SK-N-SH (cell line): ENCODE results near the gene TNFRSF12A. TPM values are rescaled to one million over a fixed set of nuclear protein-coding genes. Genes with fewer than 3 reads are reported as not detected.

Source experiments
- CTCF ChIA-PET: fragments of 300-600, 350-600 bp; formaldehyde crosslinking; extraction: SDS; loops from one replicate; lab custom pipeline; 2021; lab: Yijun Ruan, JAX
- POLR2A ChIA-PET: fragments of 350-600 bp; sonication (Branson Sonifier 250); formaldehyde crosslinking; extraction: SDS; loops from one replicate; lab custom pipeline; 2020; ENCODE audit warnings: antibody characterized with exemption, inconsistent platforms; lab: Yijun Ruan, JAX
- DNase-seq: peaks from one replicate; pipeline ENCODE4 v3.0.0; 2012
- H2AFZ ChIP-seq: fragments of 200-600 bp; sonication (generic); 2 replicates; pipeline ENCODE4 v1.8.1; 2016; ENCODE audit warnings: antibody characterized with exemption, mild to moderate bottlenecking, low read depth
- H3F3A ChIP-seq: fragments of 200-600 bp; sonication (generic); replicated peaks from 2 replicates; pipeline ENCODE3; 2016; ENCODE audit warnings: antibody characterized with exemption, mild to moderate bottlenecking; ENCODE audit not compliant: insufficient read depth
- H3K27ac ChIP-seq, 2 experiments: fragments of 200-500 bp in 1 of 2; fragments of 200-600 bp in 1 of 2; sonication (Bioruptor generic) in 1 of 2; sonication (generic), shearing (Covaris generic) in 1 of 2; 2 replicates each; pipeline versions ENCODE4 v1.5.1 to v1.6.1; 2014 to 2016; ENCODE audit warnings: low read depth in 2 of 2, inconsistent platforms in 1 of 2, low read length in 1 of 2, mild to moderate bottlenecking in 1 of 2, mixed read lengths in 1 of 2
- H3K27me3 ChIP-seq: fragments of 200-600 bp; sonication (generic), shearing (Covaris generic); 2 replicates; pipeline ENCODE4 v1.6.1; 2016; ENCODE audit warnings: mixed run types; ENCODE audit not compliant: insufficient read depth
- H3K36me3 ChIP-seq, 2 experiments: fragments of 200-500 bp in 1 of 2; fragments of 200-600 bp in 1 of 2; sonication (Bioruptor generic) in 1 of 2; sonication (generic) in 1 of 2; replicated peaks in 1 of 2; 2 replicates each; pipeline versions ENCODE3 to v1.5.1; 2014 to 2016; ENCODE audit warnings: low read length in 1 of 2, mild to moderate bottlenecking in 1 of 2; ENCODE audit not compliant: insufficient read depth in 2 of 2, control insufficient read depth in 1 of 2
- H3K4me1 ChIP-seq, 2 experiments: fragments of 200-500 bp in 1 of 2; fragments of 200-600 bp in 1 of 2; sonication (Bioruptor generic) in 1 of 2; sonication (generic), shearing (Covaris generic) in 1 of 2; 2 replicates each; pipeline versions ENCODE4 v1.5.1 to v1.6.1; 2014 to 2016; ENCODE audit warnings: low read depth in 1 of 2, low read length in 1 of 2, mixed run types in 1 of 2; ENCODE audit not compliant: insufficient read depth in 2 of 2, control insufficient read depth in 1 of 2
- H3K4me2 ChIP-seq: fragments of 200-600 bp; sonication (generic), shearing (Covaris generic); 2 replicates; pipeline ENCODE4 v1.6.1; 2017; ENCODE audit warnings: mixed run types
- H3K4me3 ChIP-seq, 2 experiments: fragments of 200-500 bp in 1 of 2; fragments of 200-600 bp in 1 of 2; sonication (Bioruptor generic) in 1 of 2; sonication (generic), shearing (Covaris generic) in 1 of 2; 2 replicates each; pipeline versions ENCODE4 v1.5.1 to v1.8.1; 2014 to 2016; ENCODE audit warnings: low read depth in 2 of 2, inconsistent platforms in 1 of 2, low read length in 1 of 2, mild to moderate bottlenecking in 1 of 2, mixed read lengths in 1 of 2, moderate library complexity in 1 of 2
- H3K79me2 ChIP-seq: fragments of 200-600 bp; sonication (generic); 2 replicates; pipeline ENCODE4 v1.8.1; 2017; ENCODE audit warnings: mild to moderate bottlenecking; ENCODE audit not compliant: insufficient read depth
- H3K9ac ChIP-seq: fragments of 200-600 bp; sonication (generic); 2 replicates; pipeline ENCODE4 v1.6.1; 2017; ENCODE audit warnings: mixed run types
- H3K9me2 ChIP-seq: fragments of 200-600 bp; sonication (generic); 2 replicates; pipeline ENCODE4 v1.6.1; 2017; ENCODE audit warnings: mixed run types
- H3K9me3 ChIP-seq: fragments of 200-600 bp; sonication (generic); 2 replicates; pipeline ENCODE4 v1.6.1; 2017; ENCODE audit warnings: mixed run types, mild to moderate bottlenecking, moderate library complexity
- H4K20me1 ChIP-seq: fragments of 200-600 bp; sonication (generic); 2 replicates; pipeline ENCODE4 v1.6.1; 2017; ENCODE audit warnings: mild to moderate bottlenecking, mixed run types; ENCODE audit not compliant: insufficient read depth
- EZH2phosphoT487 ChIP-seq: fragments of 200-600 bp; sonication (generic); IDR thresholded peaks from 2 replicates; pipeline ENCODE4 v1.6.1; 2017; ENCODE audit warnings: low read depth, mixed run types, mild to moderate bottlenecking, antibody characterized with exemption, moderate library complexity, borderline replicate concordance
- FOXM1 ChIP-seq: IDR thresholded peaks from 2 replicates; pipeline ENCODE4 v1.4.0; 2012; ENCODE audit warnings: low read depth, mild to moderate bottlenecking
- JUND ChIP-seq: IDR thresholded peaks from 2 replicates; pipeline ENCODE4 v1.4.0; 2012
- MAX ChIP-seq: IDR thresholded peaks from 2 replicates; pipeline ENCODE4 v1.4.0; 2012; ENCODE audit warnings: low read depth
- MEF2A ChIP-seq: IDR thresholded peaks from 2 replicates; pipeline ENCODE4 v1.4.0; 2012; ENCODE audit warnings: low read depth, borderline replicate concordance
- NFIC ChIP-seq: IDR thresholded peaks from 2 replicates; pipeline ENCODE4 v1.4.0; 2012; ENCODE audit warnings: borderline replicate concordance
- PBX3 ChIP-seq: IDR thresholded peaks from 2 replicates; pipeline ENCODE4; 2012
- POLR2AphosphoS5 ChIP-seq: IDR thresholded peaks from 2 replicates; pipeline ENCODE4 v1.6.1; 2012; ENCODE audit warnings: low read depth, low read length
- RAD21 ChIP-seq: IDR thresholded peaks from 2 replicates; pipeline ENCODE4 v1.6.1; 2012; ENCODE audit warnings: mild to moderate bottlenecking, low read length
- RCOR1 ChIP-seq: fragments of 150-350 bp; IDR thresholded peaks from 2 replicates; pipeline ENCODE4 v1.6.1; 2017; ENCODE audit warnings: antibody characterized with exemption, low read length
- RFX5 ChIP-seq: IDR thresholded peaks from 2 replicates; pipeline ENCODE4 v1.6.1; 2012; ENCODE audit warnings: mild to moderate bottlenecking, improper control_type of control experiment, low read length
- RXRA ChIP-seq: IDR thresholded peaks from 2 replicates; pipeline ENCODE4 v1.4.0; 2012; ENCODE audit warnings: low read depth, mild to moderate bottlenecking, borderline replicate concordance
- SIN3A ChIP-seq: IDR thresholded peaks from 2 replicates; pipeline ENCODE4 v1.6.1; 2012; ENCODE audit warnings: low read depth, mild to moderate bottlenecking, low read length, moderate library complexity, borderline replicate concordance
- TEAD4 ChIP-seq: IDR thresholded peaks from 2 replicates; pipeline ENCODE4 v1.4.0; 2012; ENCODE audit warnings: mild to moderate bottlenecking, borderline replicate concordance; ENCODE audit not compliant: insufficient read depth
- WGBS: methylation state at CpG from one replicate; pipeline ENCODE4 v1.1.6; 2017; ENCODE audit warnings: low lambda C conversion rate; 5-methylcytosine and 5-hydroxymethylcytosine counted together
- polyA plus RNA-seq, 3 experiments: library from polyadenylated mRNA; depleted of rRNA; stranded (reverse); fragments of >200 nt; gene quantifications; 2 replicates each; pipeline ENCODE4 v1.2.3, GENCODE V29; 2012
- TF ChIP-seq, protein P1 (sequence below): IDR thresholded peaks from 2 replicates; pipeline ENCODE4 v1.6.1; 2012; ENCODE audit warnings: mild to moderate bottlenecking, low read depth, low read length, moderate library complexity

TNFRSF12A gene
- polyA plus RNA-seq, 1 of the 3 experiments (the other 2 are of a cell fraction): 374 TPM

GRCh38 chr16:2970563-2970962, 49.6 kb upstream of the TNFRSF12A start:
- H2AFZ ChIP-seq: no peak overlapping the region
- peaks cover 8% of the 10 kb centered on the region for H3F3A ChIP-seq
- H4K20me1 ChIP-seq: peaks cover 31% of the 10 kb centered on the region; the same call in 1 of the 2 replicates
- TF ChIP-seq RAD21 (no peak), JUND (no peak), RFX5 (no peak), MAX (no peak), RCOR1 (no peak), MEF2A (no peak), RXRA (no peak)
- H3K36me3 ChIP-seq: no peaks in the 10 kb centered on the region
- H3K9me2 ChIP-seq: no peaks in the 10 kb centered on the region
- H3K4me3 ChIP-seq: peak overlapping the region; percentile 74 to 80
- DNase-seq: no peak
- H3K4me2 ChIP-seq: peak overlapping the region; percentile 96
- no peaks in the 10 kb centered on the region; the same call in 1 of the 2 replicates for H3K79me2 ChIP-seq
- H3K9ac ChIP-seq: peak overlapping the region; percentile 68; the same call in 1 of the 2 replicates
- WGBS: 31% methylated on average over 2 of the region's 6 CpGs
- CTCF ChIA-PET: interaction anchor here (0.6 to 1.4 kb wide), 7 partner anchors 9 to 61 kb away, joined by 3 to 8 read pairs (median 5); no protein-coding TSS in a partner anchor
- H3K4me1 ChIP-seq: peaks cover 0 to 36% of the 10 kb centered on the region in 2 experiments; a peak in 1 of 4 replicates
- POLR2A ChIA-PET: interaction anchor here (1.9 kb wide), 1 partner anchor 10 kb away, joined by 12 read pairs; the partner anchor contains the start of gene PKMYT1
- no peaks in the 10 kb centered on the region for H3K9me3 ChIP-seq
- no peak overlapping the region; a peak in 1 of 4 replicates for H3K27ac ChIP-seq
- H3K27me3 ChIP-seq: no peaks in the 10 kb centered on the region

DNA sequence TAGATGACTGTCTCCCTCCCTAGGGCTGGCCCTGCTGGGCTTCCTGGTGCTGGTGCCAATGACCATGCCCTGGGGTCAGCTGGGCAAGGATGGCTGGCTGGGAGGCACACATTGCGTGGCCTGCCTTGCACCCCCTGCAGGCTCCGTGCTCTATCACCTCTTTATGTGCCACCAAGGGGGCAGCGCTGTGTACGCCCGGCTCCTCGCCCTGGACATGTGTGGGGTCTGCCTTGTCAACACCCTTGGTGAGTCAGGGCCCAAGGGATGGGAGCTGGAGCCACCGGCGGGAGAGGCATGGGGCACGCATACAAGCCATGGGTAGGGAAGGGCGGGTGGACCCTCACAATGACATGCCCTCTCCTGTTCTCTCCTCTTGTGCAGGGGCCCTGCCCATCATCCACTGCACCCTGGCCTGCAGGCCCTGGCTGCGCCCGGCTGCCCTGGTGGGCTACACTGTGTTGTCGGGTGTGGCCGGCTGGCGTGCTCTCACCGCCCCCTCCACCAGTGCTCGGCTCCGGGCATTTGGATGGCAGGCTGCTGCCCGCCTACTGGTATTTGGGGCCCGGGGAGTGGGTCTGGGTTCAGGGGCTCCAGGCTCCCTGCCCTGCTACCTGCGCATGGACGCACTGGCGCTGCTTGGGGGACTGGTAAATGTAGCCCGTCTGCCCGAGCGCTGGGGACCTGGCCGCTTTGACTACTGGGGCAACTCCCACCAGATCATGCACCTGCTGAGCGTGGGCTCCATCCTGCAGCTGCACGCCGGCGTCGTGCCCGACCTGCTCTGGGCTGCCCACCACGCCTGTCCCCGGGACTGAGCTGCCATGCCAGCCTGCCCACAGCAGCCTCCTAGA, 48.8 kb upstream of the TNFRSF12A start:
- Histone ChIP-seq H4K20me1 (peaks cover 31% of the 10 kb centered on the region; the same call in 1 of the 2 replicates), H3F3A (peaks cover 8% of the 10 kb centered on the region), H3K9me2 (no peaks in the 10 kb centered on the region), H3K9me3 (no peaks in the 10 kb centered on the region), H3K9ac (no peak overlapping the region), H3K79me2 (no peaks in the 10 kb centered on the region; the same call in 1 of the 2 replicates), H3K36me3 (no peaks in the 10 kb centered on the region), H3K27ac (no peak overlapping the region; a peak in 1 of 4 replicates), H2AFZ (no peak overlapping the region), H3K4me3 (no peak overlapping the region), H3K4me1 (peaks cover 0 to 36% of the 10 kb centered on the region in 2 experiments; a peak in 1 of 4 replicates), H3K4me2 (peak overlapping the region; percentile 96), H3K27me3 (no peaks in the 10 kb centered on the region)
- TF ChIP-seq MAX (no peak), RAD21 (no peak), FOXM1 (no peak), SIN3A (no peak), TEAD4 (no peak), NFIC (no peak), EZH2phosphoT487 (no peak), RCOR1 (no peak), PBX3 (no peak), POLR2AphosphoS5 (no peak)
- TF ChIP-seq, protein P1, sequence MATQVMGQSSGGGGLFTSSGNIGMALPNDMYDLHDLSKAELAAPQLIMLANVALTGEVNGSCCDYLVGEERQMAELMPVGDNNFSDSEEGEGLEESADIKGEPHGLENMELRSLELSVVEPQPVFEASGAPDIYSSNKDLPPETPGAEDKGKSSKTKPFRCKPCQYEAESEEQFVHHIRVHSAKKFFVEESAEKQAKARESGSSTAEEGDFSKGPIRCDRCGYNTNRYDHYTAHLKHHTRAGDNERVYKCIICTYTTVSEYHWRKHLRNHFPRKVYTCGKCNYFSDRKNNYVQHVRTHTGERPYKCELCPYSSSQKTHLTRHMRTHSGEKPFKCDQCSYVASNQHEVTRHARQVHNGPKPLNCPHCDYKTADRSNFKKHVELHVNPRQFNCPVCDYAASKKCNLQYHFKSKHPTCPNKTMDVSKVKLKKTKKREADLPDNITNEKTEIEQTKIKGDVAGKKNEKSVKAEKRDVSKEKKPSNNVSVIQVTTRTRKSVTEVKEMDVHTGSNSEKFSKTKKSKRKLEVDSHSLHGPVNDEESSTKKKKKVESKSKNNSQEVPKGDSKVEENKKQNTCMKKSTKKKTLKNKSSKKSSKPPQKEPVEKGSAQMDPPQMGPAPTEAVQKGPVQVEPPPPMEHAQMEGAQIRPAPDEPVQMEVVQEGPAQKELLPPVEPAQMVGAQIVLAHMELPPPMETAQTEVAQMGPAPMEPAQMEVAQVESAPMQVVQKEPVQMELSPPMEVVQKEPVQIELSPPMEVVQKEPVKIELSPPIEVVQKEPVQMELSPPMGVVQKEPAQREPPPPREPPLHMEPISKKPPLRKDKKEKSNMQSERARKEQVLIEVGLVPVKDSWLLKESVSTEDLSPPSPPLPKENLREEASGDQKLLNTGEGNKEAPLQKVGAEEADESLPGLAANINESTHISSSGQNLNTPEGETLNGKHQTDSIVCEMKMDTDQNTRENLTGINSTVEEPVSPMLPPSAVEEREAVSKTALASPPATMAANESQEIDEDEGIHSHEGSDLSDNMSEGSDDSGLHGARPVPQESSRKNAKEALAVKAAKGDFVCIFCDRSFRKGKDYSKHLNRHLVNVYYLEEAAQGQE: no peak
- no peak for DNase-seq
- WGBS: 95% methylated on average over 17 of the region's 35 CpGs
- ChIA-PET CTCF (interaction anchor here (0.5 to 2.0 kb wide), 8 partner anchors 8 to 52 kb away, joined by 3 to 12 read pairs (median 4); partner anchors contain the start of gene KREMEN2), POLR2A (no interaction called here)
